ENCODE data around the gene EXO1. TPM values are rescaled to one million over a fixed set of nuclear protein-coding genes. Genes with fewer than 3 reads are reported as not detected.

Gene EXO1
- total RNA-seq, 1 experiment from 2014 or later = 26.3 TPM

- no peak for ATAC-seq
- no TSS peak for BruUV-seq (replicated peaks)
- H3K36me3 ChIP-seq (ENCODE audit: control insufficient read depth, insufficient read depth, low read length) = no peaks in the 10 kb centered on the region
- no peaks in the 10 kb centered on the region for H3K9me3 ChIP-seq (ENCODE audit: control insufficient read depth, insufficient read depth, low read depth, low read length)
- intact Hi-C loops (cut with micrococcal nuclease; ENCODE audit: unreplicated experiment) = no loop called here
- H3K4me3 ChIP-seq (ENCODE audit: low read depth in 2 of 2, low read length in 2 of 2) = no peak overlapping the region
- TF ChIP-seq TCF7L2 (IDR thresholded peaks at IDR 0.05; ENCODE audit: low read depth, low read length) (no peak), REST (IDR thresholded peaks at IDR 0.05; ENCODE audit: insufficient read depth in 1 of 2, low read depth in 2 of 2, low read length in 1 of 2) (no peak), POLR2AphosphoS5 (IDR thresholded peaks at IDR 0.05; ENCODE audit: low read depth, low read length) (no peak), CTCF (IDR thresholded peaks at IDR 0.05) (no peak)
- CTCF ChIA-PET = no interaction called here
- H3K27me3 ChIP-seq (ENCODE audit: control insufficient read depth, insufficient read depth, low read length) = no peaks in the 10 kb centered on the region
- in situ Hi-C loops (cut with HindIII; ENCODE audit: low pct_unique_long_range_greater_than_20kb, low sequenced_read_pairs) = no loop called here
- H3K27ac ChIP-seq (ENCODE audit: low read length) = no peak overlapping the region
- POLR2A ChIA-PET = no interaction called here
- 0 out of 2 replicates have a peak, but pooled peaks cover 4% of the 10 kb centered on the region for H3K4me1 ChIP-seq (ENCODE audit: control insufficient read depth, insufficient read depth, low read length)
- DNase-seq (ENCODE audit: low read depth, low spot score) = no peak
Measured at GRCh38 chr1:241819340-241819866, 28.6 kb upstream of the EXO1 start.

GRCh38 chr1:241821363-241821762, 26.6 kb upstream of the EXO1 start:
- in situ Hi-C loops (cut with HindIII; ENCODE audit: low pct_unique_long_range_greater_than_20kb, low sequenced_read_pairs) = no loop called here

More at GRCh38 chr1:241821363-241821762, 26.6 kb upstream of the EXO1 start:
- TF ChIP-seq REST (IDR thresholded peaks at IDR 0.05; ENCODE audit: insufficient read depth in 1 of 2, low read depth in 2 of 2, low read length in 1 of 2) (no peak), POLR2AphosphoS5 (IDR thresholded peaks at IDR 0.05; ENCODE audit: low read depth, low read length) (no peak), TCF7L2 (IDR thresholded peaks at IDR 0.05; ENCODE audit: low read depth, low read length) (no peak), CTCF (IDR thresholded peaks at IDR 0.05) (no peak), SIN3A (IDR thresholded peaks at IDR 0.05; ENCODE audit: borderline replicate concordance, insufficient read depth, low read depth, low read length) (no peak)
- CTCF ChIA-PET = no interaction called here
- Histone ChIP-seq H3K4me3 (ENCODE audit: low read depth in 2 of 2, low read length in 2 of 2) (no peak overlapping the region), H3K4me1 (ENCODE audit: control insufficient read depth, insufficient read depth, low read length) (0 out of 2 replicates have a peak, but pooled peaks cover 4% of the 10 kb centered on the region), H3K27ac (ENCODE audit: low read length) (no peak overlapping the region), H3K27me3 (ENCODE audit: control insufficient read depth, insufficient read depth, low read length) (no peaks in the 10 kb centered on the region), H3K36me3 (ENCODE audit: control insufficient read depth, insufficient read depth, low read length) (no peaks in the 10 kb centered on the region), H3K9me3 (ENCODE audit: control insufficient read depth, insufficient read depth, low read depth, low read length) (no peaks in the 10 kb centered on the region)
- no TSS peak for BruUV-seq (replicated peaks)
- POLR2A ChIA-PET = interaction anchor here (0.7 kb wide), 1 partner anchor 72 kb away, joined by 3 read pairs; no protein-coding TSS in a partner anchor
- peak; percentile 20 for DNase-seq (ENCODE audit: low read depth, low spot score)
- ATAC-seq = no peak; the same call in 1 of the 2 replicates
- intact Hi-C loops (cut with micrococcal nuclease; ENCODE audit: unreplicated experiment) = no loop called here
